HAP-1 (cell line): ENCODE data around the gene RFFL.

ENCODE experiments used
- DNase-seq, 2 experiments: peaks; one replicate each; pipeline ENCODE4 v3.0.0-alpha.2; 2016 to 2020; ENCODE audit warnings: low spot score in 2 of 2
- H3K27me3 ChIP-seq: fragments of 250-450 bp; sonication (Bioruptor Pico); 2 replicates; pipeline ENCODE4 v1.5.1; 2020; ENCODE audit warnings: low read depth, mild to moderate bottlenecking, moderate library complexity
- H3K36me3 ChIP-seq: fragments of 250-450 bp; sonication (Bioruptor Pico); replicated peaks from 2 replicates; pipeline ENCODE4 v1.5.1; 2020; ENCODE audit warnings: mild to moderate bottlenecking
- H3K4me1 ChIP-seq: fragments of 250-450 bp; sonication (Bioruptor Pico); 2 replicates; pipeline ENCODE4 v1.5.1; 2020; ENCODE audit warnings: mild to moderate bottlenecking
- H3K4me3 ChIP-seq: fragments of 250-450 bp; sonication (Bioruptor Pico); 2 replicates; pipeline ENCODE4 v1.5.1; 2020; ENCODE audit warnings: mild to moderate bottlenecking, moderate library complexity
- H3K9me3 ChIP-seq: fragments of 250-450 bp; sonication (Bioruptor Pico); 2 replicates; pipeline ENCODE4 v1.5.1; 2020; ENCODE audit warnings: mild to moderate bottlenecking, moderate library complexity
- in situ Hi-C: fragments of 300-500 bp; cut with MboI; formaldehyde crosslinking; loops from 3 replicates; pipeline ENCODE4 v1.14.3; 2020; ENCODE audit warnings: low sequenced_read_pairs, inconsistent platforms, mixed read lengths

RFFL gene

GRCh38 chr17:34980353-34980680 lies 83.2 kb downstream of the RFFL start, which contains the start of gene LIG3:
TSS of gene LIG3 (plus strand) at chr17:34980512. CDS start at chr17:34983006, 2,494 bp downstream.
- in situ Hi-C loops = loop anchor here (10.0 kb wide), 1 partner anchor 104 kb away; no protein-coding TSS in a partner anchor
- peak within 1 kb of the TSS; percentile 93 for H3K4me3 ChIP-seq
- H3K4me1 ChIP-seq = peaks cover 13% of the 10 kb centered on the region
- H3K9me3 ChIP-seq = no peaks in the 10 kb centered on the region
- peaks cover 22% of the 10 kb centered on the region for H3K36me3 ChIP-seq
- peak; percentile 92 to 95 for DNase-seq
- no peaks in the 10 kb centered on the region for H3K27me3 ChIP-seq

- no peak for DNase-seq
- in situ Hi-C loops = loop anchor here (10.0 kb wide), 1 partner anchor 105 kb away; no protein-coding TSS in a partner anchor
- Histone ChIP-seq H3K9me3 (no peaks in the 10 kb centered on the region), H3K4me1 (peaks cover 13% of the 10 kb centered on the region), H3K36me3 (peaks cover 17% of the 10 kb centered on the region), H3K27me3 (no peaks in the 10 kb centered on the region), H3K4me3 (peak overlapping the region; percentile 93)
Measured at GRCh38 chr17:34979650-34980352, 83.7 kb downstream of the RFFL start.

- peaks cover 14% of the 10 kb centered on the region; the same call in 1 of the 2 replicates for H3K36me3 ChIP-seq
- H3K9me3 ChIP-seq = no peaks in the 10 kb centered on the region
- H3K4me3 ChIP-seq = no peak overlapping the region
- peaks cover 13% of the 10 kb centered on the region for H3K4me1 ChIP-seq
- no peaks in the 10 kb centered on the region for H3K27me3 ChIP-seq
- no peak for DNase-seq
- in situ Hi-C loops = no loop called here
Measured at GRCh38 chr17:34979153-34979552, 84.4 kb downstream of the RFFL start.

GRCh38 chr17:34974794-34975785 lies 88.4 kb downstream of the RFFL start:
- H3K36me3 ChIP-seq = no peaks in the 10 kb centered on the region
- DNase-seq = no peak
- no peaks in the 10 kb centered on the region for H3K9me3 ChIP-seq
- in situ Hi-C loops = no loop called here
- no peak overlapping the region for H3K4me3 ChIP-seq
- H3K4me1 ChIP-seq = peaks cover 10% of the 10 kb centered on the region
- H3K27me3 ChIP-seq = no peaks in the 10 kb centered on the region

- Histone ChIP-seq H3K36me3 (no peaks in the 10 kb centered on the region), H3K9me3 (no peaks in the 10 kb centered on the region), H3K4me1 (0 out of 2 replicates have a peak, but pooled peaks cover under 1% of the 10 kb centered on the region), H3K27me3 (no peaks in the 10 kb centered on the region), H3K4me3 (no peak overlapping the region)
- in situ Hi-C loops = no loop called here
- DNase-seq = no peak
Measured at GRCh38 chr17:34974179-34974578, 89.3 kb downstream of the RFFL start.

GRCh38 chr17:34961093-34961911 lies 102.2 kb downstream of the RFFL start, which contains the start of the genes CCT6B and ZNF830:
TSS of gene CCT6B (minus strand) at chr17:34961460. CDS start at chr17:34961393, 67 bp downstream.
TSS of gene ZNF830 (plus strand) at chr17:34961540. CDS start at chr17:34961567, 27 bp downstream.
- Histone ChIP-seq H3K27me3 (peaks cover 12% of the 10 kb centered on the region), H3K9me3 (no peaks in the 10 kb centered on the region), H3K4me1 (peaks cover 18% of the 10 kb centered on the region), H3K4me3 (peak within 1 kb of the TSS; percentile 73), H3K36me3 (peaks cover 27% of the 10 kb centered on the region)
- in situ Hi-C loops = no loop called here
- peak; percentile 87 to 91 for DNase-seq

GRCh38 chr17:34958438-34958837 lies 105.1 kb downstream of the RFFL start:
- no peaks in the 10 kb centered on the region for H3K9me3 ChIP-seq
- peaks cover 16% of the 10 kb centered on the region for H3K4me1 ChIP-seq
- DNase-seq = no peak
- H3K27me3 ChIP-seq = peaks cover 16% of the 10 kb centered on the region
- H3K4me3 ChIP-seq = no peak overlapping the region
- H3K36me3 ChIP-seq = peaks cover 5% of the 10 kb centered on the region
- in situ Hi-C loops = no loop called here
